Subcutaneous adipose tissue (tissue), 4 donors: ENCODE data around the gene CCL8. TPM values are rescaled to one million over a fixed set of nuclear protein-coding genes. Genes with fewer than 3 reads are reported as not detected.

Experiments used
- CTCF ChIP-seq: fragments of 450-650 bp; IDR thresholded peaks from one replicate; pipeline ENCODE4 v1.5.1; 2016; ENCODE audit warnings: low read depth, mild to moderate bottlenecking, control low read depth, antibody characterized with exemption, moderate library complexity
- total RNA-seq, 4 donors: library from RNA; depleted of rRNA; stranded (reverse); fragments of >200 nt; gene quantifications; one replicate each; pipeline ENCODE4 v1.1.0, GENCODE V29; 2016

Gene CCL8
- total RNA-seq, 4 donors from 2014 or later, result 0.44 to 0.98 (median 0.85) TPM; not detected in 1

- no peak for TF ChIP-seq CTCF
Observed at GRCh38 chr17:34290586-34290985, 28.6 kb upstream of the CCL8 start.

GRCh38 chr17:34291721-34292348 lies 27.4 kb upstream of the CCL8 start:
- no peak for TF ChIP-seq CTCF

DNA sequence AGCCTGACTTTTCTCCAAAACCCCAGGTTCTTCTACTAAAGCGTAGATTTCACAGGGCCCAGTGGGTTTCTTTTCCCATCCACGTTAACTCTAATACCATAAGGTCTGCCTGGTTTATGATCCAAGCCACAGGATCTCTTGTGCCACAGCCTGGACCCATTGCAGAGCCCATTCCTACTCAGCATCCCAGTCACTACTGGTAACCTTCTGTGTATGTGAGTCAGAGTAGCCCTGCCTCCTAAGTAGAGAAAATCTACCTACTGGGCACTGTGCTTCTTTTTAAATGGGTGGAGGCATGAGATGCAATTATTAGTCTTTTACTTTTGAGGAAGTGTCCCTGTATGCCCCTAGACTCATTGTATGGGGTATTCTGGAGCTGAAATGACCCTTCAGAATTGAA lies 20.2 kb upstream of the CCL8 start:
- no peak for TF ChIP-seq CTCF

DNA sequence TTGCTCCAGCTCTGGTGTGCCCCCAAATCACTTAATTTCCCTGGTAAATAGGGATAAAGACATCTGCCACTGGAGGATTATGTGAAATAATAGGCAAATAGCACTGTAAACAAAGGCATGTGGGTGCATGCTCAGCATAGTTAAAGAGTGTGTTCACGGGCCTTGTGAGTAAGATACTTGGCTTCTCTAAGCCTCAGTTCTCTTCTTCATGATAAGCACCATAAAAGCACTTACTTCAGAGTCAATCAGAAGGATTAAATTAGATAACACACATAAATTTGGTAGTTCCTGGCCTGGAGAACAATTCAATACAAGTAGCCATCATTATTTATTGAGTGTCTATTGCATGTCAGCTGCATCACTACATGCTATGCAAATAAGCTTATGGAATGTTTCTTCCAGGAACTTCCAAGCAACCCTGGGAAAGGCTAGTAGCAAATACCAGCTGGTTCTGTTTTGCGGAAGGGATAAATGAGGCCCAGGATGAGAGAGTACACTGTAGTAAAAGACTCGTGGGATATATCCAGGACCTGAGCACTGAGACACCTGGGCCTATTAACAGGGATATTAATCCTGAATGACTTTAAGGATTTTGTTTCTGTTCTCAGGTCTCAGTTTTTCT lies 19.2 kb upstream of the CCL8 start:
- no peak for TF ChIP-seq CTCF

DNA sequence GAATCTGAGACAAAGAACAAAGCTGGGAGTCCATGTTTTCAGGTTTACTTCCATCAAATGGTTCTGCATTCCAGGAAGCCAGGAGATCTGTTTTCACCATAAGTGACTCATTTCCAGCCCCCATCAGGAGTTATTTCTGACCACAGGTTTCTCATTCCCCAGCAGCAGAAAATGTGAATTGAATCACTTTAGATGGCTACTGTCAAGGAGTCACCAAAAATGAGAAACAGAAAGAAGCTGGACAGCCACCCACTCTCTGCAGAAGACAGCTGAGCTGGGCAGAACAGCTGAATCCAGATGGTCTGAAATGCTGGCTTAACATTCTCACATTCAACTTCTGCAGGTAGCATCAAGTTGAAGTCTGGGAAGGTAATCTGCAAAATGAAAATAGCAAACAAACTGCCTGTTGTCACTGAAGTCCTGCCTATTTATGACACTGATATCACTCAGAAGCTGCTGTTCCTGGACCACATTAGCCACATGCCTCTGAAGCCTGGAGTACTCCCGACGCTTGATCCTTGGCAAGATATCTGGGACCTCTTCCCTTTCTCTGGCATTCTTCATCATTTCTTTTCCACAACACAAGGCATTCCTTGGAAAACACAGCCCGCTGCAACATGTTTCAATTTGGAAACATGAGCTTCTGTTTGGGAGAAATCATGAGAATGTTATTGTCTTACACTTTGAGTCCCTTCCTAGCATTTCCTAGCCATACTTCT lies 18.4 kb upstream of the CCL8 start:
- no peak for TF ChIP-seq CTCF

GRCh38 chr17:34301986-34302385 lies 17.2 kb upstream of the CCL8 start:
- no peak for TF ChIP-seq CTCF

GRCh38 chr17:34302636-34303035 lies 16.6 kb upstream of the CCL8 start:
- TF ChIP-seq CTCF, result no peak
